HG03159 (cell line): ENCODE measurements around the gene TPK1.
"Not testable (repeated sequence)": the region's sequence is repeated elsewhere in the genome, so short reads cannot be mapped to it uniquely, and the experiment has no call there.

Source experiments
- ATAC-seq: cut with Tn5 transposase; IDR thresholded peaks from one replicate; pipeline ENCODE4 v1.9.1; 2021; ENCODE audit warnings: mild to moderate bottlenecking, moderate library complexity; ENCODE audit not compliant: unreplicated experiment

The TPK1 gene

GRCh38 chr7:144427539-144427938 is 408.3 kb downstream of the TPK1 start:
- not testable (repeated sequence) for ATAC-seq

GRCh38 chr7:144418931-144419330 is 416.9 kb downstream of the TPK1 start:
- ATAC-seq, result not testable (repeated sequence)

GRCh38 chr7:144416341-144416740 is 419.5 kb downstream of the TPK1 start:
- ATAC-seq, result no peak

GRCh38 chr7:144415858-144416257 is 420.0 kb downstream of the TPK1 start:
- no peak for ATAC-seq

GRCh38 chr7:144414815-144415214 is 421.0 kb downstream of the TPK1 start:
- no peak for ATAC-seq

GRCh38 chr7:144410441-144410840 is 425.4 kb downstream of the TPK1 start:
- ATAC-seq, result no peak

GRCh38 chr7:144408121-144408520 is 427.7 kb downstream of the TPK1 start:
- ATAC-seq, result no peak

GRCh38 chr7:144407266-144407931 is 428.5 kb downstream of the TPK1 start:
- no peak for ATAC-seq

GRCh38 chr7:144404946-144405345 is 430.9 kb downstream of the TPK1 start:
- ATAC-seq, result no peak

- no peak for ATAC-seq
Measured at GRCh38 chr7:144403649-144404061, 432.2 kb downstream of the TPK1 start, which contains the start of gene NOBOX. TSS of gene NOBOX (minus strand) at chr7:144403693.

- no peak for ATAC-seq
Measured at GRCh38 chr7:144403102-144403501, 432.8 kb downstream of the TPK1 start.
